ENCODE results near the gene DENND11.

- no peak for TF ChIP-seq CTCF (conservative IDR thresholded peaks at IDR 0.05; ENCODE audit: low read depth, low read length)
- TF ChIP-seq RFX5 (IDR thresholded peaks at IDR 0.05; ENCODE audit: low read depth, low read length): no peak
- TF ChIP-seq POLR2A (IDR thresholded peaks at IDR 0.05; ENCODE audit: low read depth, low read length): no peak
- TF ChIP-seq FOS (IDR thresholded peaks at IDR 0.05; ENCODE audit: low read depth, low read length): no peak
- no peak for TF ChIP-seq ELK1 (IDR thresholded peaks at IDR 0.05; ENCODE audit: borderline replicate concordance, low read depth, low read length)
- no peak for TF ChIP-seq MAFK (IDR thresholded peaks at IDR 0.05; ENCODE audit: low read depth, low read length)
- TF ChIP-seq MAZ (IDR thresholded peaks at IDR 0.05; ENCODE audit: borderline replicate concordance, low read depth, low read length): no peak
- TF ChIP-seq SMC3 (IDR thresholded peaks at IDR 0.05; ENCODE audit: low read depth, low read length): no peak
These were observed 16.5 kb downstream of the DENND11 start for GRCh38 chr7:141685285-141686023.

Data from IMR-90 (cell line).